Fibroblast of mammary gland (primary cell): ENCODE measurements around the gene LRRC75B.
"Not testable (repeated sequence)": the region's sequence is repeated elsewhere in the genome, so short reads cannot be mapped to it uniquely, and the experiment has no call there.

ENCODE experiments used
- DNase-seq: peaks from one replicate; pipeline ENCODE4 v3.0.0-alpha.2; 2010; ENCODE audit warnings: low read depth
- H3K4me3 ChIP-seq: 2 replicates; pipeline ENCODE4 v1.5.1; 2011; ENCODE audit warnings: low read depth, mild to moderate bottlenecking, low read length, moderate library complexity; ENCODE audit not compliant: control insufficient read depth
- CTCF ChIP-seq: conservative IDR thresholded peaks from 2 replicates; pipeline ENCODE4 v1.5.1; 2011; ENCODE audit warnings: low read depth, low read length, inconsistent platforms; ENCODE audit not compliant: control insufficient read depth, insufficient read depth

Gene LRRC75B

DNA sequence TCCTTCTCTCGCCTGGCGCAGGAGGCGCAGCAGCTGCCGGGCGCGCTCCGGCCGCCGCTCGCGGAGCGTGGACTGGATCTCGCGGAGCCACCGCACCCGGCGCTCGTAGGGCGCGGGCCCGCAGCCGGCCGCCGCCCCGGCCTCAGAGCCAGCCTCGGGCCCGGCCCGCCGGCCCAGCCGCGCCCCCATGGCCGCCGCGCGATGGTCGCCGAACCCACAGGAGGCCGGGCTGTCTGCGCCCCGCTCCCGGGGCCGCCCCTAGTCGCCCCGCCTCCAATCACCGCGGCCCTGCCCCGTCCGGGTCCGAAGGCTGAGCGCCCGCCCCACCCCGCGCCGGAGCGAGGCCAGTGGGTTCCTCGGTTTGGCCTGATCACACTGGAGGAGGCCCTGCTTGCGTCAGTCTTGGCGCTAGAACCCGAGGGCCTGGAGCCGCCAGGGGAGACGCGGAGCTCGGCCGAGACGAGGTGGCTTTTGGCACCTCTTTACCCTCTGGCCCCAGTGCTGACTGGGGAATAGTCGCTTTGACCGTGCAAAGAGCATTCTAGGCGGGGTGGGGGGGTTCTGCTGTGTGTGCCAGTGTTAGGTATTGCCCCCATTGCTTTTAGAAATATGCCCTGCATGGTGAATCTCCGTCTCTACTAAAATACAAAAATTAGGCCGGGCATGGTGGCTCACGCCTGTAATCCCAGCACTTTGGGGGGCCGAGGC is at the start of gene LRRC75B:
Gene LRRC75B, minus strand, starts transcription at position 223 of the 708 bp plus-strand sequence. Its CDS starts 34 bp downstream, at position 189.
- DNase-seq = peak; percentile 83

DNA sequence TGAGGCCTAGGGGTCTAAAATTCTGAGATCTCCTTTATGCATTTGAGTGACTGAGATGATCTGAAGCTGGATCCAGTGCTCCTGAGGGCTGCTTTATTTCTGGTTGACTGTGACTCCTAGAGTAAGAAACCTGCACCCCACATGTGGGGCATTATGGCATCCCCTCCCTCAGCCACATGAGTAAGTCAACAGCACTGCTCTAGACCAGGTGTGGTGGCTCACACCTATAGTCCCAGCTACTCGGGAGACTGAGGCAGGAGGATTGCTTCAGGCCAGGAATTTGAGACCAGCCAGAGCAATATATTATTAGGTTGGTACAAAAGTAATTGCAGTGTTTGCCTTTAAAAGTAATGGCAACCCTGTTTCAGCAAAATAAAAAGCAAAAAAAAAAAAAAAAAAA is 49.4 kb upstream of the LRRC75B start:
- H3K4me3 ChIP-seq, DNase-seq: not testable (repeated sequence)

More for the DNA sequence above, at the start of gene LRRC75B:
- H3K4me3 ChIP-seq = peak within 1 kb of the TSS; percentile 52
- no peak for TF ChIP-seq CTCF

DNA sequence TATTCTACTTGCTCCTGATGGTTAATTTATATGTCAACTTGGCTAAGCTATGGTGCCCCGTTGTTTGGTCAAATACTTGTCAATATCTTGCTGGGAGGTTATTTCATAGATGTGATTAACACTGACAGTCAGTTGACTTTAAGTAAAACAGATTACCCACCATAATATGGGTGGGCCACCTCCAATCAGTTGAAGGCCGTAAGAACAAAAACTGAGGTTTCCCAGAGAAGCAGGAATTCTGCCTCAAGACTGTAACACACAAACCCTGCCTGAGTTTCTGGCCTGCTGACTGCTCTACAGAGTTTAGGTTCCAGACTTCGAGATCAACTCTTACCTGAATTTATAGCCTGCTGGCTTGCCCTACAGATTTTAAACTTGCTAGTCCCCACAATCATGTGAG is 43.6 kb upstream of the LRRC75B start:
- not testable (repeated sequence) for H3K4me3 ChIP-seq, DNase-seq

DNA sequence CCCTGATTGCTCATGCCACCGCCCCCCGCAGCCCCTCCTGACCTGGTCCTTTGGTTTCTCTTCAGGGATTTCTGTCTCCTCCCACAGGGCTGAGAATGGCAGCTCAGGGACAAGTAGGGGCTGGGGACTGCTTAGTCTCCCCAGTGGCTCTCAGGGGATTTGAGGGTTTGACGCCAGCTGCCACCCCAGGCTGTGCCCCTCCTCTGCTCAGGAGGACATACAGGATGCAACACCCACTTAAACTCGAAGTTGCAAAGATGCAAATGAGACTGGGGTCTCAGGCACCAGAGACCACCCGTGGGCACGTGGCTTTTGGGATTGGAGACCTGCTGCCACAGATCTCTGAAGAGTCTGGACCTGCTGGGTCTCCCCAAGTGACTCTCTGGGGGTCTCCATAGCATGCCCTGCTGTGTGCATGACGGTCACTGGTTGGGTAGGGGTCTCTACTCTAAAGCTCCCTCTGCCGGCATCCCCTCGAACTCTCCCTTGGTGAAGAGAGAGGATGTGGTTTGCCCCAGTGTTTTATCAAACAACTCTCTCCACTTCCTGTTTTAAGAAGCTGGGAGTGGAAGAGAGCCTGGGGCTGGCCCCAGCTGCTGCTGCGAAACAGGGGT is 42.0 kb upstream of the LRRC75B start:
- DNase-seq, H3K4me3 ChIP-seq: not testable (repeated sequence)

- not testable (repeated sequence) for H3K4me3 ChIP-seq
- peak; percentile 3 for DNase-seq
Measured at GRCh38 chr22:24633231-24634023, 40.6 kb upstream of the LRRC75B start.

- not testable (repeated sequence) for H3K4me3 ChIP-seq
- peak; percentile 26 for DNase-seq
Measured at GRCh38 chr22:24632642-24633041, 39.8 kb upstream of the LRRC75B start.

GRCh38 chr22:24631430-24632122 is 38.7 kb upstream of the LRRC75B start:
- not testable (repeated sequence) for H3K4me3 ChIP-seq
- peak; percentile 0 for DNase-seq

- not testable (repeated sequence) for DNase-seq, H3K4me3 ChIP-seq
Measured at GRCh38 chr22:24630812-24631427, 38.0 kb upstream of the LRRC75B start.

- peak; percentile 12 for DNase-seq
- not testable (repeated sequence) for H3K4me3 ChIP-seq
Measured at GRCh38 chr22:24629069-24629468, 36.2 kb upstream of the LRRC75B start.

DNA sequence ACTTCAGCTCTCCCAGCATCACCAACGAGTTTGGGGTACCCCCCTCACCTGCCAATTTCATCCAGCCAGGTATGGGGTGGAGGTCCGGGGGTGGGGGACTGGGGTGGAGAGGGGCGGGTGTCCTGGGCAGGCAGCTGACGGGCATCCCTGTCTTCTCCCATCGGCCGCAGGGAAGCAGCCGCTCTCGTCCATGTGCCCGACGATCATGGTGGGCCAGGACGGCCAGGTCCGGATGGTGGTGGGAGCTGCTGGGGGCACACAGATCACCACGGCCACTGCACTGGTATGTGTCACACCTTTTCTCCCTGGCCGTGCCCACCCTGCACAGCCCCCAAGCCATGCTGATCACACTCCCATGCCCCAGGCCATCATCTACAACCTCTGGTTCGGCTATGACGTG is 35.0 kb upstream of the LRRC75B start:
- not testable (repeated sequence) for DNase-seq

More at GRCh38 chr22:24629069-24629468, 36.2 kb upstream of the LRRC75B start:
- peak; percentile 28 for TF ChIP-seq CTCF

GRCh38 chr22:24622596-24622995 is 29.7 kb upstream of the LRRC75B start:
- not testable (repeated sequence) for H3K4me3 ChIP-seq, DNase-seq

More for the DNA sequence above, 35.0 kb upstream of the LRRC75B start:
- not testable (repeated sequence) for H3K4me3 ChIP-seq

DNA sequence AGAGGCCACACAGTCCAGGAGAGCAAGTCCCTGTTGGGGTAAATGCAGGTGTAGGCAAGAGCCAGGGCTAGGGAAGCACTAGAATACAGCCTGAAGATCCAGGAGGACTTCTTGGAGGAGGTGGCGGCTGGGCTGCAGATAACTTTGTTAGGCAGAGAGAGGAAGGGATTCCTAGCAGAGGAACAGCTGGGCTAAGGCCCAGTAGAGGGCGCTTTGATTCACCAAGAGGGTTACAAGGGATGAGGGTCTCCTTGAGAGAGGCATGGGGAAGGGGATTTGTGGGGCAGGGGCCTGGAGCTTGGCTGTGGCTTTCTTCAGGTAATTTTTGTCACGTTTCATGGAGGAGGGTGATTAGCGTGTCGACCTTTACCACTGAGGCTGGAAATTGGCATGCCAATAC is 28.4 kb upstream of the LRRC75B start:
- not testable (repeated sequence) for DNase-seq, H3K4me3 ChIP-seq

DNA sequence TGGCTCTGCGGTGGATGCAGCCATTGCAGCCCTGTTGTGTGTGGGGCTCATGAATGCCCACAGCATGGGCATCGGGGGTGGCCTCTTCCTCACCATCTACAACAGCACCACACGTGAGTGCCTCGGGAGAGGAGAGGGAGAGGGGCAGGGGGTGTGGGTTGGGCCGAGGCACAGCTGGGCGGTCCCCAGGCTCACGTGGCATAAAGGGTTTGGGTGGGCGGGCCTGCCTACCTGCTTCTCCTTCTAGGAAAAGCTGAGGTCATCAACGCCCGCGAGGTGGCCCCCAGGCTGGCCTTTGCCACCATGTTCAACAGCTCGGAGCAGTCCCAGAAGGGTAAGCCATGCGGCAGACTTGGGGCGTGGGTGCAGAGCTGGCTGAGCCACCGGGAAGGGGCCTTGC is 21.9 kb upstream of the LRRC75B start:
- not testable (repeated sequence) for DNase-seq, H3K4me3 ChIP-seq

DNA sequence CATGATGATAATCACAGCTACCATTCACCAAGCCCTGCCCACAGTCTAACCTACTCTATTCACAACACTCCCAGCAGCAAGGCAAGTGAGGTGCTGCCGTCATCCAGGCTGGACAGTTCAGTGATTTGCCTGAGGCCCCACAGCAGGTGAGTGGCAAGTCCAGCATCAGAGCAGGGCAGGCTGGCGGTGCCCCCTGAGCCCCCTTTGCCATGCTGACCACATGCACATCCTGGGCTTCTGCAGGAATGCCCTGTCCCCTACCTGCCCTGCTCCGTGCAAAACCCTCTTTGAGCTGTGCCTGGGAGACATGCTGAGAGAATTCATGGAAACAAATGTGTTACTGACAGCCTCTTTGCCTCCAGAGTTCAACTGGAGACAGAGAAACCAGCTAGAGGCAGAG is 17.0 kb upstream of the LRRC75B start:
- not testable (repeated sequence) for DNase-seq

GRCh38 chr22:24608327-24608726 is 15.5 kb upstream of the LRRC75B start:
- not testable (repeated sequence) for H3K4me3 ChIP-seq, DNase-seq

More for the DNA sequence above, 17.0 kb upstream of the LRRC75B start:
- not testable (repeated sequence) for H3K4me3 ChIP-seq
